Muscle of back (tissue), 13 donors: Measurements from ENCODE around the gene DYNLRB1. TPM values are rescaled to one million over a fixed set of nuclear protein-coding genes. Genes with fewer than 3 reads are reported as not detected.
"Not testable (repeated sequence)": the region's sequence is repeated elsewhere in the genome, so short reads cannot be mapped to it uniquely, and the experiment has no call there.

Experiments used
- DNase-seq, 3 donors: peaks; one replicate each; pipeline versions ENCODE4 v3.0.0 to v3.0.0-alpha.2; 2013
- long read RNA-seq, 9 donors: transcript quantifications; one replicate each; lab custom pipeline, GENCODE V29; 2026
- polyA plus RNA-seq, 10 donors: library from polyadenylated mRNA; unstranded; fragments of 120-200 nt; gene quantifications; one replicate each; pipeline ENCODE4 v1.2.1, GENCODE V29; 2013; ENCODE audit not compliant: insufficient read length in 10 of 10

Gene DYNLRB1
- polyA plus RNA-seq, result 100 to 1,000 TPM in 9 of 10 donors, 10 to 100 TPM in 1; 99.7 to 135 (median 116) TPM
- long read RNA-seq, donor 1, transcript DYNLRB1-202 (4 exons, 675 nt), result major isoform, 59 of 66 reads
- long read RNA-seq, donor 1, partial matches to known transcripts, result 7 of 66 reads
- long read RNA-seq, donor 1, other reads (novel, unspliced or antisense), result 0 of 66 reads
- long read RNA-seq, donor 2, transcript DYNLRB1-202 (4 exons, 675 nt), result major isoform, 44 of 54 reads
- long read RNA-seq, donor 2, partial matches to known transcripts, result 10 of 54 reads
- long read RNA-seq, donor 2, other reads (novel, unspliced or antisense), result 0 of 54 reads
- long read RNA-seq, donor 3, result 0 reads
- long read RNA-seq, donor 4, transcript DYNLRB1-202 (4 exons, 675 nt), result major isoform, 35 of 47 reads
- long read RNA-seq, donor 4, partial matches to known transcripts, result 12 of 47 reads
- long read RNA-seq, donor 4, other reads (novel, unspliced or antisense), result 0 of 47 reads
- long read RNA-seq, donor 5, transcript DYNLRB1-202 (4 exons, 675 nt), result major isoform, 81 of 112 reads
- long read RNA-seq, donor 5, partial matches to known transcripts, result 31 of 112 reads
- long read RNA-seq, donor 5, other reads (novel, unspliced or antisense), result 0 of 112 reads
- long read RNA-seq, donor 6, transcript DYNLRB1-202 (4 exons, 675 nt), result major isoform, 64 of 69 reads
- long read RNA-seq, donor 6, partial matches to known transcripts, result 5 of 69 reads
- long read RNA-seq, donor 6, other reads (novel, unspliced or antisense), result 0 of 69 reads
- long read RNA-seq, donor 7, transcript DYNLRB1-202 (4 exons, 675 nt), result major isoform, 29 of 29 reads
- long read RNA-seq, donor 7, partial matches to known transcripts, result 0 of 29 reads
- long read RNA-seq, donor 7, other reads (novel, unspliced or antisense), result 0 of 29 reads
- long read RNA-seq, donor 8, transcript DYNLRB1-202 (4 exons, 675 nt), result major isoform, 30 of 40 reads
- long read RNA-seq, donor 8, partial matches to known transcripts, result 10 of 40 reads
- long read RNA-seq, donor 8, other reads (novel, unspliced or antisense), result 0 of 40 reads
- long read RNA-seq, donor 9, transcript DYNLRB1-202 (4 exons, 675 nt), result major isoform, 8 of 8 reads
- long read RNA-seq, donor 9, partial matches to known transcripts, result 0 of 8 reads
- long read RNA-seq, donor 9, other reads (novel, unspliced or antisense), result 0 of 8 reads

- peak; percentile 98 to 99 (median 98) for DNase-seq
These were observed at the start of gene DYNLRB1 for GRCh38 chr20:34516247-34517113. Gene DYNLRB1 (plus strand): TSS chr20:34516422. CDS start chr20:34516459, 37 bp downstream.

GRCh38 chr20:34468951-34469350, 47.3 kb upstream of the DYNLRB1 start:
- DNase-seq, result no peak

- peak in 2 of 3 donors; percentile 33 to 47 for DNase-seq
These were observed 43.8 kb upstream of the DYNLRB1 start for GRCh38 chr20:34472246-34472925.

GRCh38 chr20:34473262-34473883, 42.8 kb upstream of the DYNLRB1 start:
- peak in 2 of 3 donors; percentile 16 to 34 for DNase-seq

- peak in 2 of 3 donors; percentile 56 to 71 for DNase-seq
These were observed 40.1 kb upstream of the DYNLRB1 start for GRCh38 chr20:34475979-34476736.

GRCh38 chr20:34479627-34480026, 36.6 kb upstream of the DYNLRB1 start:
- no peak for DNase-seq

- not testable (repeated sequence) for DNase-seq
These were observed 34.1 kb upstream of the DYNLRB1 start for GRCh38 chr20:34482154-34482553.

- not testable (repeated sequence) for DNase-seq
These were observed 32.5 kb upstream of the DYNLRB1 start for GRCh38 chr20:34483585-34484220.

- no peak for DNase-seq
These were observed 31.1 kb upstream of the DYNLRB1 start for GRCh38 chr20:34485068-34485634.

- DNase-seq, result no peak
These were observed 24.8 kb upstream of the DYNLRB1 start for GRCh38 chr20:34491226-34491931.

GRCh38 chr20:34491932-34492509, 24.2 kb upstream of the DYNLRB1 start:
- DNase-seq, result no peak

GRCh38 chr20:34493646-34494045, 22.6 kb upstream of the DYNLRB1 start:
- no peak for DNase-seq

GRCh38 chr20:34495307-34495706, 20.9 kb upstream of the DYNLRB1 start:
- DNase-seq, result no peak

- no peak for DNase-seq
These were observed 20.3 kb upstream of the DYNLRB1 start for GRCh38 chr20:34495916-34496315.

GRCh38 chr20:34497596-34497995, 18.6 kb upstream of the DYNLRB1 start:
- not testable (repeated sequence) for DNase-seq

- no peak for DNase-seq
These were observed 15.4 kb upstream of the DYNLRB1 start for GRCh38 chr20:34500823-34501222.

GRCh38 chr20:34506480-34506879, 9.7 kb upstream of the DYNLRB1 start:
- DNase-seq, result no peak
